GM23248 (cell line): ENCODE measurements around the gene CTIF. TPM values are rescaled to one million over a fixed set of nuclear protein-coding genes. Genes with fewer than 3 reads are reported as not detected.

Experiments
- DNase-seq: peaks from one replicate; pipeline ENCODE4 v3.0.0-alpha.2; 2015
- H2AFZ ChIP-seq: fragments of 200-600 bp; sonication (generic); 2 replicates; pipeline ENCODE4 v1.6.1; 2016; ENCODE audit warnings: antibody characterized with exemption
- H3F3A ChIP-seq: fragments of 200-600 bp; sonication (generic); 2 replicates; pipeline ENCODE4 v1.6.1; 2016; ENCODE audit warnings: mild to moderate bottlenecking, antibody characterized with exemption, mixed run types; ENCODE audit not compliant: insufficient read depth
- H3K27ac ChIP-seq: fragments of 200-600 bp; sonication (generic); 2 replicates; pipeline ENCODE4 v1.5.1; 2016; ENCODE audit warnings: mild to moderate bottlenecking
- H3K27me3 ChIP-seq: fragments of 200-600 bp; sonication (generic); replicated peaks from 2 replicates; pipeline ENCODE4 v1.6.1; 2016; ENCODE audit warnings: mild to moderate bottlenecking; ENCODE audit not compliant: insufficient read depth
- H3K36me3 ChIP-seq: fragments of 200-600 bp; sonication (generic); 2 replicates; pipeline ENCODE4 v1.6.1; 2016; ENCODE audit warnings: low read depth, mild to moderate bottlenecking
- H3K4me1 ChIP-seq: fragments of 200-600 bp; sonication (generic); 2 replicates; pipeline ENCODE4 v1.6.1; 2016; ENCODE audit warnings: mild to moderate bottlenecking; ENCODE audit not compliant: insufficient read depth
- H3K4me2 ChIP-seq: fragments of 200-600 bp; sonication (generic); one replicate; pipeline ENCODE4 v1.6.1; 2016; ENCODE audit warnings: mild to moderate bottlenecking; ENCODE audit not compliant: unreplicated experiment
- H3K4me3 ChIP-seq: fragments of 200-600 bp; sonication (generic); 2 replicates; pipeline ENCODE4 v1.5.1; 2016; ENCODE audit warnings: mild to moderate bottlenecking
- H3K79me2 ChIP-seq: fragments of 200-600 bp; sonication (generic); 2 replicates; pipeline ENCODE4 v1.6.1; 2016; ENCODE audit warnings: mild to moderate bottlenecking; ENCODE audit not compliant: insufficient read depth
- H3K9ac ChIP-seq: fragments of 200-600 bp; sonication (generic); 2 replicates; pipeline ENCODE4 v1.6.1; 2016; ENCODE audit warnings: mild to moderate bottlenecking
- H3K9me2 ChIP-seq: fragments of 200-600 bp; sonication (generic); 2 replicates; pipeline ENCODE4 v1.6.1; 2016; ENCODE audit warnings: mixed run types, mild to moderate bottlenecking, moderate library complexity; ENCODE audit not compliant: insufficient read depth
- H3K9me3 ChIP-seq: fragments of 200-600 bp; sonication (generic); one replicate; pipeline ENCODE4 v1.6.1; 2017; ENCODE audit warnings: low read depth
- H4K20me1 ChIP-seq: fragments of 200-600 bp; sonication (generic); 2 replicates; pipeline ENCODE4 v1.6.0; 2016; ENCODE audit not compliant: insufficient read depth
- EZH2 ChIP-seq: fragments of 200-600 bp; sonication (generic); IDR thresholded peaks from 2 replicates; pipeline ENCODE4 v1.6.1; 2018; ENCODE audit warnings: antibody characterized with exemption, mild to moderate bottlenecking; ENCODE audit not compliant: insufficient read depth, poor library complexity, severe bottlenecking
- EZH2phosphoT487 ChIP-seq: fragments of 200-600 bp; sonication (generic); IDR thresholded peaks from 2 replicates; pipeline ENCODE4 v1.6.1; 2018; ENCODE audit warnings: antibody characterized with exemption, moderate library complexity, mild to moderate bottlenecking, low read depth; ENCODE audit not compliant: insufficient read depth
- WGBS, 2 experiments: methylation state at CpG; one replicate each; pipeline ENCODE4 v1.1.6; 2015 to 2017; ENCODE audit warnings: low lambda C conversion rate in 2 of 2, low coverage in 1 of 2; ENCODE audit errors: missing lambda C conversion rate in 2 of 2; 5-methylcytosine and 5-hydroxymethylcytosine counted together
- in situ Hi-C: fragments of 300-500 bp; cut with MboI; formaldehyde crosslinking; loops from 2 replicates; pipeline ENCODE4 v1.15.0; 2020
- polyA plus RNA-seq: library from polyadenylated mRNA; unstranded; fragments of >200 nt; fragmentation: Nextera tagmentation; extraction: Ambion mirVana; gene quantifications from 2 replicates; pipeline ENCODE4 v1.2.1, GENCODE V29; 2016
- total RNA-seq: library from RNA; depleted of rRNA; stranded (reverse); fragments of >200 nt; shearing (Covaris generic); gene quantifications from 2 replicates; pipeline ENCODE4 v1.2.3, GENCODE V29; 2014

CTIF gene
- total and polyA plus RNA-seq, 2 experiments from 2014 or later = 21.5 to 46.8 TPM

DNA sequence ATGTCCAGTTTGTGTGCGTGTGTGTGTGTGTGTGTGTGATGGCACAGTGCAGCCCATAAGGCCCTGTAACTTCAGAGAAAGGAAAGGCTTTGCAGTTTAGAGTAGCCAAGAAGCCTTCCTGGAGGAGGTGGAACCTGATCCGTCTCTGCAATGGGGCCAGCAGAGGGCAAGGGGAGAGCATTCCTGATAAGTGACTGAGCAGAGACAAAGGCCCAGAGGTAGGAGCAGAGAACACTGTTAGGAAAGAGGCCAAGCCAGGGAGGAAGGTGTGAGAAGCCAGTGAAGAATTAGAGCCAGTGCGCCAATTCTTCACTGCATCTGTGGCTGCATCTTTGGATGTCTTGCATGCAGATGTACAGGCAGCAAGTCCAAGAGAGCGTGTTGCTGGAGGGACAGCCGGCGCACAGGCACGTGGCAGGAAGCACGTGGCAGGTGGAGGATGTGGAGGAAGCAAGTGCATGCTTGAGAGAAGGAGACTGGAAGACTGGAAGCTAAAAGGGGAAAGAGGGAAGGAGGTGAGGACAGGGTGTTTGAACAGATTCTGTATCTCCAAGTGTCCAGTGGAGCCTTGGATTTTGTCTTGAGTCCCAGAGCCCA is 196.3 kb downstream of the CTIF start:
- H3K4me3 ChIP-seq = no peak overlapping the region
- peaks cover 26% of the 10 kb centered on the region for H3K4me1 ChIP-seq
- H3K9ac ChIP-seq = no peak overlapping the region
- no peak overlapping the region for H3K4me2 ChIP-seq
- peaks cover 52% of the 10 kb centered on the region for H3K79me2 ChIP-seq
- in situ Hi-C loops = loop anchor here (25.0 kb wide), 1 partner anchor 202 kb away; no protein-coding TSS in a partner anchor
- no peak for DNase-seq
- H4K20me1 ChIP-seq = no peaks in the 10 kb centered on the region
- no peaks in the 10 kb centered on the region; the same call in 1 of the 2 replicates for H3K36me3 ChIP-seq
- no peaks in the 10 kb centered on the region for H3K9me3 ChIP-seq
- TF ChIP-seq EZH2phosphoT487 = no peak
- TF ChIP-seq EZH2 = no peak
- H3K27ac ChIP-seq = 0 out of 2 replicates have a peak overlapping the region, but pooled peaks have one; percentile 12
- H3K27me3 ChIP-seq = no peaks in the 10 kb centered on the region
- WGBS, 2 experiments = 64 to 70% methylated on average over 8 of the region's 8 CpGs
- H3K9me2 ChIP-seq = no peaks in the 10 kb centered on the region
- peaks cover 11% of the 10 kb centered on the region for H3F3A ChIP-seq
- H2AFZ ChIP-seq = no peak overlapping the region

- Histone ChIP-seq H3K4me3 (no peak overlapping the region), H3K4me2 (no peak overlapping the region), H3K9ac (no peak overlapping the region), H3K79me2 (peaks cover 49% of the 10 kb centered on the region), H3K36me3 (no peaks in the 10 kb centered on the region; the same call in 1 of the 2 replicates), H3K27ac (no peak overlapping the region), H2AFZ (no peak overlapping the region), H4K20me1 (no peaks in the 10 kb centered on the region), H3K27me3 (no peaks in the 10 kb centered on the region), H3K9me2 (no peaks in the 10 kb centered on the region), H3K4me1 (peaks cover 26% of the 10 kb centered on the region), H3F3A (peaks cover 11% of the 10 kb centered on the region), H3K9me3 (no peaks in the 10 kb centered on the region)
- WGBS, 2 experiments = 85 to 86% methylated on average over 14 of the region's 14 CpGs
- TF ChIP-seq EZH2 = no peak
- in situ Hi-C loops = loop anchor here (25.0 kb wide), 1 partner anchor 202 kb away; no protein-coding TSS in a partner anchor
- no peak for DNase-seq
These were observed 196.9 kb downstream of the CTIF start for GRCh38 chr18:48735681-48736255.

- Histone ChIP-seq H2AFZ (no peak overlapping the region), H3K27ac (no peak overlapping the region), H3K4me3 (no peak overlapping the region), H4K20me1 (no peaks in the 10 kb centered on the region), H3K36me3 (no peaks in the 10 kb centered on the region; the same call in 1 of the 2 replicates), H3K9ac (no peak overlapping the region), H3K79me2 (peaks cover 49% of the 10 kb centered on the region), H3K4me1 (peaks cover 26% of the 10 kb centered on the region), H3F3A (peaks cover 11% of the 10 kb centered on the region), H3K27me3 (no peaks in the 10 kb centered on the region), H3K4me2 (no peak overlapping the region), H3K9me2 (no peaks in the 10 kb centered on the region), H3K9me3 (no peaks in the 10 kb centered on the region)
- in situ Hi-C loops = loop anchor here (25.0 kb wide), 1 partner anchor 201 kb away; no protein-coding TSS in a partner anchor
- TF ChIP-seq EZH2 (no peak), EZH2phosphoT487 (no peak)
- WGBS, 2 experiments = 91% methylated on average over 13 of the region's 13 CpGs
- no peak for DNase-seq
These were observed 197.8 kb downstream of the CTIF start for GRCh38 chr18:48736321-48737260.
